SU-DHL-6 (cell line): ENCODE results near the gene CCDC170.

Experiments used
- EZH2phosphoT487 ChIP-seq: fragments of 200-600 bp; sonication (generic), shearing (Covaris generic); conservative IDR thresholded peaks from 2 replicates; pipeline ENCODE4 v1.6.1; 2018; ENCODE audit warnings: mild to moderate bottlenecking, antibody characterized with exemption, low read length, moderate library complexity, mixed read lengths
- TF ChIP-seq, protein P1 (sequence below): fragments of 200-600 bp; sonication (generic); IDR thresholded peaks from one replicate; pipeline ENCODE4 v1.5.1; 2017; ENCODE audit warnings: antibody characterized with exemption, mild to moderate bottlenecking, low read length, moderate library complexity; ENCODE audit not compliant: insufficient read depth, poor library complexity, severe bottlenecking

DNA sequence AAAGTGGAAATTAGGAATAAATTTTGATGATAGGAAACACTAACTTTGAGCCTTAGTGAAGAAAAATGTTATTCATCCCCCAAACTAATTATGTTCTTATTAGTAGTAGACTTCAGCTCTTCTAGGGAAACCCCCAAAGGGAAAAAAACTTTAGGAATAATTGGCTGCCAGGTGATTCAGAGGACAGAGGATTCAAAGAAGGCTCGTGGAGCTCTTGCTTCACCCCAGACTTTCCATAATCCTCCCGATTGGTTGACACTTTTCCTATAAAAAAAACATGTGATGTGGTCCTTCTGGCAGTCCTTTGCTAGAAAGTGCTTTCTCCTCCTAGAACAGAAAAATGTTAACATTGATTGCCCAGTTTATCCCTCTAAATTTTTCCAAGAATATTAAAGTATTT is 5.6 kb upstream of the CCDC170 start:
- TF ChIP-seq, protein P1, sequence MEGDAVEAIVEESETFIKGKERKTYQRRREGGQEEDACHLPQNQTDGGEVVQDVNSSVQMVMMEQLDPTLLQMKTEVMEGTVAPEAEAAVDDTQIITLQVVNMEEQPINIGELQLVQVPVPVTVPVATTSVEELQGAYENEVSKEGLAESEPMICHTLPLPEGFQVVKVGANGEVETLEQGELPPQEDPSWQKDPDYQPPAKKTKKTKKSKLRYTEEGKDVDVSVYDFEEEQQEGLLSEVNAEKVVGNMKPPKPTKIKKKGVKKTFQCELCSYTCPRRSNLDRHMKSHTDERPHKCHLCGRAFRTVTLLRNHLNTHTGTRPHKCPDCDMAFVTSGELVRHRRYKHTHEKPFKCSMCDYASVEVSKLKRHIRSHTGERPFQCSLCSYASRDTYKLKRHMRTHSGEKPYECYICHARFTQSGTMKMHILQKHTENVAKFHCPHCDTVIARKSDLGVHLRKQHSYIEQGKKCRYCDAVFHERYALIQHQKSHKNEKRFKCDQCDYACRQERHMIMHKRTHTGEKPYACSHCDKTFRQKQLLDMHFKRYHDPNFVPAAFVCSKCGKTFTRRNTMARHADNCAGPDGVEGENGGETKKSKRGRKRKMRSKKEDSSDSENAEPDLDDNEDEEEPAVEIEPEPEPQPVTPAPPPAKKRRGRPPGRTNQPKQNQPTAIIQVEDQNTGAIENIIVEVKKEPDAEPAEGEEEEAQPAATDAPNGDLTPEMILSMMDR = no peak
- TF ChIP-seq EZH2phosphoT487 = no peak
